VCaP (cell line): Measurements from ENCODE around the gene CSF1R.

Experiments used
- H3K27ac ChIP-seq: fragments of 450-650 bp; 2 replicates; pipeline ENCODE4 v1.5.1; 2017
- TF ChIP-seq, protein P1 (sequence below): fragments of 450-650 bp; conservative IDR thresholded peaks from 2 replicates; pipeline ENCODE4 v1.5.1; 2017; ENCODE audit warnings: mild to moderate bottlenecking, moderate library complexity

The CSF1R gene

DNA sequence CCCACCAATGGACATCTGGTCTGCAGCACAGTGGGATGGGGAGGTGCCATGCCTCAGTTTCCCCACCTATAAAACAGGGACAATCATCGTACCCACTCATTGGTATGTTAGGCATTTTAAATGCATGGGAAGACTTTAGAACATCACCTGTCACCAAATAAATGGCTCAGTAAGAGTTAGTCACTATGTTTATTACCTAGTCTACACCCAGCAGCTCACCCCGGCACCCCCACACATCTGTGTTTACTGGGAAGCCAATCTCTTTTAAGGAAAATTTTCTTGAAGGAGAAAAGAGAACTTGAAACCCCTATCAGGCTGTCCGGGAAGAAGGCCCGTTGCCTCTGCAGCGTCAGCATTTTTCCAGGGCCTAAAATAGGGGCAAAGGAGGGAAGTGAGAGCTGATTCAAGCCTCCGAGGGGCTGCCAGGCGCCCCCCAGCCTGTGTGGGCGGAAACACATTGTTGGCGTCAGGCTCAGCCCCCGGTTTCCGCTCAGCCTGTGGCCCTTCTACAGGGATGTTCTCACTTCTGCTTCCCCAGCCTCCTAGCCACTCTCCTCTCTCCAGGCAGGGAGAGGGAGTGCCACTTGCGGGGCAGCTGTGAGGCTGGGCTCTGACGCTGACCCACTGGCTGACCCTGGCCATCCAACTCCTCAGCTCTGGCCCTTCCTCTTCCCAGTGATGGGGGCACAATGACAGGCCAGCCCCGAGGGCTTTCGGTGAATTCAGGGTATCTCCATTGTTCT, 4.6 kb downstream of the CSF1R start:
- H3K27ac ChIP-seq, result no peak overlapping the region
- TF ChIP-seq, protein P1, sequence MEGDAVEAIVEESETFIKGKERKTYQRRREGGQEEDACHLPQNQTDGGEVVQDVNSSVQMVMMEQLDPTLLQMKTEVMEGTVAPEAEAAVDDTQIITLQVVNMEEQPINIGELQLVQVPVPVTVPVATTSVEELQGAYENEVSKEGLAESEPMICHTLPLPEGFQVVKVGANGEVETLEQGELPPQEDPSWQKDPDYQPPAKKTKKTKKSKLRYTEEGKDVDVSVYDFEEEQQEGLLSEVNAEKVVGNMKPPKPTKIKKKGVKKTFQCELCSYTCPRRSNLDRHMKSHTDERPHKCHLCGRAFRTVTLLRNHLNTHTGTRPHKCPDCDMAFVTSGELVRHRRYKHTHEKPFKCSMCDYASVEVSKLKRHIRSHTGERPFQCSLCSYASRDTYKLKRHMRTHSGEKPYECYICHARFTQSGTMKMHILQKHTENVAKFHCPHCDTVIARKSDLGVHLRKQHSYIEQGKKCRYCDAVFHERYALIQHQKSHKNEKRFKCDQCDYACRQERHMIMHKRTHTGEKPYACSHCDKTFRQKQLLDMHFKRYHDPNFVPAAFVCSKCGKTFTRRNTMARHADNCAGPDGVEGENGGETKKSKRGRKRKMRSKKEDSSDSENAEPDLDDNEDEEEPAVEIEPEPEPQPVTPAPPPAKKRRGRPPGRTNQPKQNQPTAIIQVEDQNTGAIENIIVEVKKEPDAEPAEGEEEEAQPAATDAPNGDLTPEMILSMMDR, result no peak

- no peak overlapping the region for H3K27ac ChIP-seq
- TF ChIP-seq, protein P1, result no peak
Observed at GRCh38 chr5:150080696-150081435, 5.5 kb downstream of the CSF1R start.

GRCh38 chr5:150079909-150080461, 6.4 kb downstream of the CSF1R start:
- H3K27ac ChIP-seq, result no peak overlapping the region
- TF ChIP-seq, protein P1, result no peak

- TF ChIP-seq, protein P1, result no peak
- H3K27ac ChIP-seq, result no peak overlapping the region
Observed at GRCh38 chr5:150078802-150079689, 7.3 kb downstream of the CSF1R start.

DNA sequence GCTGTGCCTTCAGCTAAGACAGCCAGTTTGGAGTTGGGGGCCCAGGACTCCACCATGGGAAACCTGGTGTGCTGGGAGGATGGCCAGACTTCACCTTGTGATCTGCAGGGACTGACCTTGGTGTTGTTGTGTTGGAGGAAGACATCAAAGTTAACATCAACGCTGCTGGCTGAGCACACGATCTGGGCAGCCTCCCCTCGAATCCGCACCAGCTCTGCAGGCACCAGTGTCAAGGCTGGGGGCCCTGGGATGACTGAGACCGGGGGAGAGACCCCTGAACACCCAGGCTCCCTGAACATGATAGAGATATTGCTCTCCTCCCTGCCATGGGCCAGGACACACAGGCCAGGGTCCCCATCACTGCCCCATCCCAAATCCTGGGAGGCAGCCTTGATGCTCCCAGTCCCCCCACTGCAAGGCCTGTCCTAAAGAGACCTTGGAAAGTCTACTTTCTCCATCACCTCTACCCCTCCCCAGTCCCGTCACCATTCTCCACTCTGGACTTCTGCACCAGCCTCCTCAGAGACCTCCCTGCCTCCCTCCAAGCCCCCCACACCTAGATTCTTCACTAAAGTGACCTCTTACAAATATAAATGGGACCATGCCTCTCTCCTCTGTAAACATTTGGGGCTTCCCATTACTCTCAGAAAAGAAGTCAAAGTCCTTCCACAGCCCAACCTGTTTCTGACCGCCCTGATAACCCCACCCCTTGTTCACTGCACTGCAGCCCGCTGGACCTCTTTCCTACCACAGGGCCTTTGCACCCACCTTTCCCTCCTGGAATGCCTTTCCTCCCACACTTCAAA, 8.2 kb downstream of the CSF1R start:
- H3K27ac ChIP-seq, result no peak overlapping the region
- TF ChIP-seq, protein P1, result no peak

- TF ChIP-seq, protein P1, result no peak
Observed at GRCh38 chr5:150077060-150077459, 9.3 kb downstream of the CSF1R start.

More at GRCh38 chr5:150077060-150077459, 9.3 kb downstream of the CSF1R start:
- no peak overlapping the region for H3K27ac ChIP-seq
